Fibroblast of villous mesenchyme (primary cell): ENCODE results near the gene CNGA3. TPM values are rescaled to one million over a fixed set of nuclear protein-coding genes. Genes with fewer than 3 reads are reported as not detected.

Experiments used
- DNase-seq: peaks from one replicate; pipeline ENCODE4 v3.0.0-alpha.2; 2010; ENCODE audit warnings: low read depth
- H3K4me3 ChIP-seq: 2 replicates; pipeline ENCODE4 v1.5.1; 2011; ENCODE audit warnings: low read depth, mild to moderate bottlenecking, low read length
- total RNA-seq: library from RNA; depleted of rRNA; stranded (reverse); fragments of >200 nt; gene quantifications from 2 replicates; pipeline ENCODE4 v1.2.3, GENCODE V29; 2012
- TF ChIP-seq, protein P1 (sequence below): IDR thresholded peaks from 2 replicates; pipeline ENCODE4 v1.5.1; 2012; ENCODE audit warnings: low read depth, mild to moderate bottlenecking, low read length; ENCODE audit not compliant: insufficient read depth

Gene CNGA3
- total RNA-seq, 1 donor: not detected

GRCh38 chr2:98444436-98445176 lies 98.3 kb downstream of the CNGA3 start, which contains the start of gene INPP4A:
Gene INPP4A, plus strand, starts transcription at chr2:98444858. Its CDS starts 75,191 bp downstream, at chr2:98520049.
- TF ChIP-seq, protein P1, sequence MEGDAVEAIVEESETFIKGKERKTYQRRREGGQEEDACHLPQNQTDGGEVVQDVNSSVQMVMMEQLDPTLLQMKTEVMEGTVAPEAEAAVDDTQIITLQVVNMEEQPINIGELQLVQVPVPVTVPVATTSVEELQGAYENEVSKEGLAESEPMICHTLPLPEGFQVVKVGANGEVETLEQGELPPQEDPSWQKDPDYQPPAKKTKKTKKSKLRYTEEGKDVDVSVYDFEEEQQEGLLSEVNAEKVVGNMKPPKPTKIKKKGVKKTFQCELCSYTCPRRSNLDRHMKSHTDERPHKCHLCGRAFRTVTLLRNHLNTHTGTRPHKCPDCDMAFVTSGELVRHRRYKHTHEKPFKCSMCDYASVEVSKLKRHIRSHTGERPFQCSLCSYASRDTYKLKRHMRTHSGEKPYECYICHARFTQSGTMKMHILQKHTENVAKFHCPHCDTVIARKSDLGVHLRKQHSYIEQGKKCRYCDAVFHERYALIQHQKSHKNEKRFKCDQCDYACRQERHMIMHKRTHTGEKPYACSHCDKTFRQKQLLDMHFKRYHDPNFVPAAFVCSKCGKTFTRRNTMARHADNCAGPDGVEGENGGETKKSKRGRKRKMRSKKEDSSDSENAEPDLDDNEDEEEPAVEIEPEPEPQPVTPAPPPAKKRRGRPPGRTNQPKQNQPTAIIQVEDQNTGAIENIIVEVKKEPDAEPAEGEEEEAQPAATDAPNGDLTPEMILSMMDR: no peak
- peak; percentile 63 for DNase-seq
- peak within 1 kb of the TSS; percentile 77 for H3K4me3 ChIP-seq

DNA sequence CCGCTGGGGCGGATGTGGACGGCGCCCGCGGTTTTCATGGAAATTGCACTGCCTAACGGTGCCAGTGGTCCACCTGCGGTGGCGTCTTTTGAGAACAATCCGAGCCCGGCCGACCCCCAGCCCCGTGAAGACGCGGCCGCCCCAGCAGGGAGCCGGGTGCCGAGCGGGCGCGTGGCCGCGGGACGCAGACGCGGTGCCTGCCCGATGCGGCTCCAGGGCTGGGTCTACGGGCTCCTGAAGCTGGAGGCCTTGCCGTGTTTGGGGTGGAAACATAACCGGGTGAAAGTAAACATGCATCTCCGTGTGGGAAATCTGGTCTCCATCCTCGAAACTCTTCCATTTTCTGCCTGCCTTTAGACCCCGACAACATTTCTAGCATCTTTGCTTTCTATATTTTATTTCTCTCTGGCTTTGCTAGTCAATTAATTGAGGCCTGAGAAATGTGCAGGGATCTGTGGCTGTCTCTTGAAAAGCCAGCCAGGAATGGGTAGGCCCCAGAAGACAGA lies 99.0 kb downstream of the CNGA3 start:
- peak overlapping the region; percentile 77 for H3K4me3 ChIP-seq
- peak; percentile 38 for DNase-seq
- TF ChIP-seq, protein P1: no peak

DNA sequence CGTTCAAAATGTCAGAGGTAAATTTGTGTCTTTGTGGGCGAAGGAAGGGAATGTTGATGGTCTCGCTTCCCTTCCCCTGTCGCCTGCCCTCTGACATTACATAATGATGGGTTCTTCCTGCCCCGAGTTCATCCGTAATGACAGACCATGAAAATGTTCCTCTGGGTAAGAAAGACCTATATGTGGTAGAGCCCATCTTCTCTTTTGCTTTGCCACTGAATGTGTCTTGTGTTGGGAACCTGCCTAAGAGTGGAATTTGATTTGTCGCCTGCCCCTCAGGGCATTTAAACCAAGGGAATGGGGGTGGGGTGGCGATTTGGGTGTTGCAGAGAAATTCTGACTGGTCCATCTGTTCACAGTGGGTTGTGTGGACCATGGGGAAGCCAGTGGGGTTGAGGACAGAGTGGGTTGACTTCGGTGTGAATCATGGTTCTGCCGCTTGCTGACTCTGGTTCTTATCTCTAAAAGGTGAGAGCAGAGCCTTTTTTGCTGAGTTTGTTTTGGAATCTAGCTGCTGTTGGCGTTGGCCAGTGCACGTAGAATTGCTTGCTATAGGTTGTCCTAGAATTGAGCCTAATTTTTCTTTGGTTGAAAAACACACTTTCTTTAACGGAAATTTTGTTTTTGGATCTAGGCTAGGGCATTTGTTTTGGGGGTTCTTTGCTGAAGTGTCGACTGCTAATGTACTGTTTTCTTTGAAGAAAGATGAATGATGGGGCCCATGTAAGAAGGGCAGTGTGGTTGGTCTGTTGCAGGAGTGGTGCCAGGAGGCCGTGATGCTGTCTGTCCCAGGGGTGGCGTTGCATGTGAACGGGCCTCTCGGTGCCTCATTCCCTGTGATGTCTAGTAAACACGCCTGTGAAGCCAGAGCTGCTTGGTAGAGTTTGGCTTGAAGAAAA lies 99.7 kb downstream of the CNGA3 start:
- H3K4me3 ChIP-seq: peak overlapping the region; percentile 77
- no peak for DNase-seq
- TF ChIP-seq, protein P1: no peak

GRCh38 chr2:98446850-98447249 lies 100.6 kb downstream of the CNGA3 start:
- TF ChIP-seq, protein P1: no peak
- no peak for DNase-seq
- H3K4me3 ChIP-seq: no peak overlapping the region

Other genes starting within 250 kb of the CNGA3 start
- gene INPP4A, start 98.4 kb downstream of the CNGA3 start, total RNA-seq: 22.2 and 26.8 TPM in 2 replicates